Central memory CD8-positive, alpha-beta T cell (primary cell): ENCODE data around the gene SETX.
"Not testable (repeated sequence)": the region's sequence is repeated elsewhere in the genome, so short reads cannot be mapped to it uniquely, and the experiment has no call there.

Experiments used
- ATAC-seq: fragments of 150-1000 bp; cut with Tn5 transposase; replicated peaks from 2 replicates; pipeline ENCODE4 v1.10.0; 2022; ENCODE audit warnings: mild to moderate bottlenecking, moderate FRiP score, moderate number of reproducible peaks; ENCODE audit not compliant: poor library complexity, severe bottlenecking; ENCODE audit errors: extremely low read depth
- DNase-seq, 2 donors: peaks; one replicate each; pipeline ENCODE4 v3.0.0; 2021; ENCODE audit warnings: low spot score in 2 of 2
- H3K27ac Mint-ChIP-seq: one replicate; pipeline ENCODE4 v1.8.0; 2022; ENCODE audit warnings: low read depth, mild to moderate bottlenecking, moderate library complexity, mixed read lengths
- H3K27me3 Mint-ChIP-seq: one replicate; pipeline ENCODE4 v1.8.0; 2022; ENCODE audit warnings: mixed read lengths
- H3K36me3 Mint-ChIP-seq: one replicate; pipeline ENCODE4 v1.8.0; 2022; ENCODE audit warnings: mild to moderate bottlenecking, moderate library complexity, mixed read lengths; ENCODE audit not compliant: insufficient read depth
- H3K4me1 Mint-ChIP-seq: one replicate; pipeline ENCODE4 v1.8.0; 2022; ENCODE audit warnings: mixed read lengths
- H3K4me3 Mint-ChIP-seq: one replicate; pipeline ENCODE4 v1.8.0; 2022; ENCODE audit warnings: mild to moderate bottlenecking, moderate library complexity, mixed read lengths
- H3K9me3 Mint-ChIP-seq: one replicate; pipeline ENCODE4 v1.8.0; 2022; ENCODE audit warnings: mixed read lengths

Gene SETX

DNA sequence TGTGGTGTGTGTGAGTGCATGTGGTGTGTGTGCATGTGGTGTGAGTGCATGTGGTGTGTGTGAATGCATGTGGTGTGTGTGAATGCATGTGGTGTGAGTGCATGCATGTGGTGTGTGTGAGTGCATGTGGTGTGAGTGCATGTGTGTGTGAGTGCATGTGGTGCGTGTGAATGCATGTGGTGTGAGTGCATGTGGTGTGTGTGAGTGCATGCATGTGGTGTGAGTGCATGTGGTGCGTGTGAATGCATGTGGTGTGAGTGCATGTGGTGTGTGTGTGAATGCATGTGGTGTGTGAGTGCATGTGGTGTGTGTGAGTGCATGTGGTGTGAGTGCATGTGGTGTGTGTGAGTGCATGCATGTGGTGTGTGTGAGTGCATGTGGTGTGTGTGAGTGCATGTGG, 23.0 kb upstream of the SETX start:
- H3K4me1 Mint-ChIP-seq, result not testable (repeated sequence)

DNA sequence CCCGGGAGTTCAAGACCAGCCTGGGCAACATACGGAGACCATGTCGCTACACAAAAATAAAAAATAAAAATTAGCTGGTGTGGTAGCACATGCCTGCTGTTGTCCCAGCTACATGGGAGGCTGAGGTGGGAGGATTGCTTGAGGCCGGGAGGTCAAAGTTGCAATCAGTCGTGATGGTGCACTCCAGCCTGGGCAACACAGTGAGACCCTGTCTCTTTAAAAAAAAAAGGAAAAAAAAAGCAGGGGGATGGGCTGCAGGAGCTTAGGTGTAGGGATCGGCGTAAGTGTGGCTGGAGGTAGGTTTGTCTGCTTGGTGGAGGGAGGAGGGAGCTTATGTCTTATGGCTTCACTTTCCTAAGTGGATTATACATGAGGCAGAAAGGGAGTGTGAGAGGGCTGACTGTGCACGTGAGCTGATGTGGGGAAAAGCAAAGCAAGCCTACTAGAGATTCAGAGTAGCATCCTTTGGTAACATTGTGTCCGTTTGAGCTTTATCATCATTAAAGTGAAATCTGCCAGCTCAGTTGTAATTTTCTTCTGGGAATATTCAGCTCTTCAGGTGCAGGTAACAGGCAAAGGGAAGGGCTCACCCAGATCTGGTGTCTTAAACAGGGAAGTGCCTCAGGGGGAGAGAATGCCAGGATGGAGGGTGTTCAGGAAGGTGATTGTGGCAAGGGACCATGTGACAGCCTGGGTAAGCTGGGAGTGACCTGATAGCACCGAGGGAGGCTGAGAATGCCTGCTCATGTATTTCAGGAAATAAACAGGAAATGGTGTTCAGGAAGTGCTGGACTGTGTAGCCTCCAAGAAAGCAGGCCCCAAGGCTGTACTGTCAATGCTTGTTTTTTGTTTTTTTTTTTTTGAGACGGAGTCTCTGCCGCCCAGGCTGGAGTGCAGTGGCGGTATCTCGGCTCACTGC, 17.6 kb upstream of the SETX start:
- H3K27ac Mint-ChIP-seq, result peak overlapping the region; percentile 39

More for the DNA sequence above, 23.0 kb upstream of the SETX start:
- not testable (repeated sequence) for ATAC-seq, H3K9me3 Mint-ChIP-seq, H3K27ac Mint-ChIP-seq, DNase-seq, H3K4me3 Mint-ChIP-seq, H3K27me3 Mint-ChIP-seq
- H3K36me3 Mint-ChIP-seq, result peaks cover 23% of the 10 kb centered on the region

GRCh38 chr9:132370592-132370991, 15.8 kb upstream of the SETX start:
- Mint-ChIP-seq H3K27ac (no peak overlapping the region), H3K4me3 (no peak overlapping the region), H3K9me3 (no peaks in the 10 kb centered on the region), H3K4me1 (peaks cover 9% of the 10 kb centered on the region), H3K27me3 (no peaks in the 10 kb centered on the region), H3K36me3 (peaks cover 2% of the 10 kb centered on the region)
- DNase-seq, result no peak
- ATAC-seq, result no peak

More for the DNA sequence above, 17.6 kb upstream of the SETX start:
- Mint-ChIP-seq H3K36me3 (peaks cover 13% of the 10 kb centered on the region), H3K27me3 (no peaks in the 10 kb centered on the region), H3K4me3 (peak overlapping the region; percentile 48), H3K9me3 (no peaks in the 10 kb centered on the region), H3K4me1 (peaks cover 9% of the 10 kb centered on the region)
- ATAC-seq (peak; percentile 24), DNase-seq (no peak)

DNA sequence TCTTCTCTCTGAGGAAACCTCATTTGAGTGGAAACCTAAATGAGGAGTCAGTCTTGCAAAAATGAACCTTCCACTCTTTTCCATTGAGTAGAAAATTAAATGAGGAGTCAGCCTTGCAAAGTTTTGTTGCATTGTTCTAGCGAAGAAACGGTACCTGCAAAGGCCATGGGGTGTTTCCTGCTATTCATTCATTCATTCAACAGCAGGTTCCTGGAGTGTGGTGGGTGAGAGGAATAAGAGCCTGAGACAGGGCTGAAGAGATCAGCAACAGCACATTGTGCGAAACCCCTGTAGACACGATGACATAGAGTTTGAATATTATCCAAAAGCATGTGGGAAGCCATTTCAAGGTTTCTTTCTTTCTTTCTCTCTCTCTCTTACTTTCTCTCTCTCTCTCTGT, 14.6 kb upstream of the SETX start:
- Mint-ChIP-seq H3K4me1 (peaks cover 9% of the 10 kb centered on the region), H3K36me3 (peaks cover 1% of the 10 kb centered on the region)

GRCh38 chr9:132367613-132368313, 13.0 kb upstream of the SETX start:
- ATAC-seq (no peak), DNase-seq (no peak)
- Mint-ChIP-seq H3K27me3 (no peaks in the 10 kb centered on the region), H3K4me3 (no peak overlapping the region), H3K9me3 (no peaks in the 10 kb centered on the region), H3K4me1 (peaks cover 7% of the 10 kb centered on the region), H3K27ac (no peak overlapping the region), H3K36me3 (peaks cover 1% of the 10 kb centered on the region)

More for the DNA sequence above, 14.6 kb upstream of the SETX start:
- DNase-seq, result no peak
- no peaks in the 10 kb centered on the region for H3K9me3 Mint-ChIP-seq
- no peaks in the 10 kb centered on the region for H3K27me3 Mint-ChIP-seq
- no peak for ATAC-seq
- no peak overlapping the region for H3K27ac Mint-ChIP-seq
- no peak overlapping the region for H3K4me3 Mint-ChIP-seq

DNA sequence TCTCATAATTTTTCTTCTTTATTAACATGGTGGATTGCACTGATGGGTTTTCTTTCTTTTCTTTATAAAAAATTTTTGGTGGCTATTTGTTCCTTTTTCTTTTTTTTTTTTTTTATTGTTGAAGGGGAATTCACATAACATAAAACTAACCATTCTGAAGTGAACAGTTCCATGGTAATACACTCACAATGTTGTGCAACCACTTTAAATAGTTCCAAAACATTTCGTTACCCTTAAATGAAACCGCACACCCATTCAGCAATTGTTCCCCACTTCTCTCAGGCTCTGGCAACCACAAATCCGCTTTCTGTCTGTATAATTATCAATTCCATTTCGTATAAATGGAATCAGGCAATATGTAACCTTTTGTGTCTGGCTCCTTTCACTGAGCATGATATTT, 11.7 kb upstream of the SETX start:
- Mint-ChIP-seq H3K4me3 (no peak overlapping the region), H3K4me1 (no peaks in the 10 kb centered on the region), H3K36me3 (peaks cover 1% of the 10 kb centered on the region), H3K9me3 (no peaks in the 10 kb centered on the region), H3K27ac (peak overlapping the region; percentile 21), H3K27me3 (no peaks in the 10 kb centered on the region)
- no peak for DNase-seq
- no peak for ATAC-seq

- Mint-ChIP-seq H3K36me3 (peaks cover 1% of the 10 kb centered on the region), H3K4me1 (no peaks in the 10 kb centered on the region), H3K27me3 (no peaks in the 10 kb centered on the region), H3K27ac (no peak overlapping the region), H3K9me3 (no peaks in the 10 kb centered on the region), H3K4me3 (no peak overlapping the region)
- ATAC-seq, result no peak
- DNase-seq, result no peak
Observed at GRCh38 chr9:132365986-132366385, 11.2 kb upstream of the SETX start.

- ATAC-seq (no peak), DNase-seq (no peak)
- H3K4me1 Mint-ChIP-seq, result peaks cover 5% of the 10 kb centered on the region
- no peaks in the 10 kb centered on the region for H3K27me3 Mint-ChIP-seq
- no peak overlapping the region for H3K4me3 Mint-ChIP-seq
- no peak overlapping the region for H3K27ac Mint-ChIP-seq
- H3K36me3 Mint-ChIP-seq, result no peaks in the 10 kb centered on the region
- no peaks in the 10 kb centered on the region for H3K9me3 Mint-ChIP-seq
Observed at GRCh38 chr9:132364068-132364467, 9.3 kb upstream of the SETX start.

- H3K27me3 Mint-ChIP-seq, result no peaks in the 10 kb centered on the region
- no peak overlapping the region for H3K4me3 Mint-ChIP-seq
- H3K9me3 Mint-ChIP-seq, result no peaks in the 10 kb centered on the region
- DNase-seq (no peak), ATAC-seq (no peak)
- no peak overlapping the region for H3K27ac Mint-ChIP-seq
- peaks cover 26% of the 10 kb centered on the region for H3K36me3 Mint-ChIP-seq
- H3K4me1 Mint-ChIP-seq, result peaks cover 24% of the 10 kb centered on the region
Observed at GRCh38 chr9:132357764-132358163, 3.0 kb upstream of the SETX start.

GRCh38 chr9:132356324-132356924, 1.6 kb upstream of the SETX start:
- peaks cover 35% of the 10 kb centered on the region for H3K4me1 Mint-ChIP-seq

DNA sequence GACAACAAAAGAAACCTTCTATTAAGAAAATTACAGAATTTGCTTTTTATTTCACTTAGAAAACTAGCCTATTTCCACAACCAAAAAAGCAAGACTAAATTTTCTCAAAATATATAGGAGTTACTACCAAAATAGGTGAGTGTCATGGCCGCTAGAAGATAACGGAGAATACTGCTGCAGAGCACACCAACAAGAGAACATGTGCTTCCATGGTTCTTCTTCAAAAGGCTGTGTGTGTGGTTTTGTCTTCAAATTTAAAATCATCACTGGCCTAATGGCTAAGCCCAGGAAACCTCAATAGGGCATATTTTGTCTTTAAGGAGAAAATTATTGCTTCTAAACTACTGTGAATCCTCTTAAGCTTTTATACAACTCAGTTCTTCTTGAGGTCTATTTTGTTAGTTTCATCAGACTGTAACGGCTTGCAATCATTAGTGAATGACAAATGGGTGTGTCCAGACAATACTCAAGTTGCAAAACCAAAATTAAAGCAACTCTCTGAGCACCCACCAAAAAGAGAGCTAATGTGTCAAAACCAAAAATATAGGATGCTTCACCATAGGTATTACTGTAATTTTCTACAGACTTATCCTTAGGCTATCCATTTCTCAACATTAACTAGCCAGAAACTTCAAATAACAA, 3.3 kb downstream of the SETX start:
- Mint-ChIP-seq H3K36me3 (peaks cover 62% of the 10 kb centered on the region), H3K27me3 (no peaks in the 10 kb centered on the region), H3K4me1 (peaks cover 44% of the 10 kb centered on the region), H3K27ac (peak overlapping the region; percentile 82), H3K4me3 (peak overlapping the region; percentile 91), H3K9me3 (no peaks in the 10 kb centered on the region)
- DNase-seq, result no peak
- ATAC-seq, result no peak

More at GRCh38 chr9:132356324-132356924, 1.6 kb upstream of the SETX start:
- ATAC-seq, result no peak
- H3K9me3 Mint-ChIP-seq, result no peaks in the 10 kb centered on the region
- DNase-seq, result no peak
- no peaks in the 10 kb centered on the region for H3K27me3 Mint-ChIP-seq
- peaks cover 30% of the 10 kb centered on the region for H3K36me3 Mint-ChIP-seq
- H3K4me3 Mint-ChIP-seq, result peak overlapping the region; percentile 27
- no peak overlapping the region for H3K27ac Mint-ChIP-seq

GRCh38 chr9:132350861-132351315, 3.9 kb downstream of the SETX start:
- peak; percentile 31 for ATAC-seq
- Mint-ChIP-seq H3K4me3 (peak overlapping the region; percentile 91), H3K27me3 (no peaks in the 10 kb centered on the region), H3K27ac (peak overlapping the region; percentile 82), H3K9me3 (no peaks in the 10 kb centered on the region), H3K36me3 (peaks cover 68% of the 10 kb centered on the region), H3K4me1 (peaks cover 44% of the 10 kb centered on the region)
- DNase-seq, result peak in 1 of 2 donors; percentile 13
